Liver (tissue), 9 donors: ENCODE measurements around the gene ITFG1. TPM values are rescaled to one million over a fixed set of nuclear protein-coding genes. Genes with fewer than 3 reads are reported as not detected.
"Not testable (repeated sequence)": the region's sequence is repeated elsewhere in the genome, so short reads cannot be mapped to it uniquely, and the experiment has no call there.

Experiments used
- DNase-seq: peaks from one replicate; pipeline ENCODE4 v3.0.0-alpha.2; 2017; ENCODE audit warnings: low spot score
- H3K27ac ChIP-seq, 2 donors: one replicate each; pipeline ENCODE4 v1.7.0; 2013; ENCODE audit warnings: inconsistent platforms in 2 of 2, low read length in 2 of 2, control low read depth in 1 of 2, low read depth in 1 of 2, mild to moderate bottlenecking in 1 of 2
- H3K27me3 ChIP-seq, 4 donors: one replicate each; pipeline versions ENCODE4 v1.6.1 to v1.7.0; 2013; ENCODE audit warnings: low read length in 3 of 4, inconsistent platforms in 1 of 4, mild to moderate bottlenecking in 1 of 4, moderate library complexity in 1 of 4; ENCODE audit not compliant: control insufficient read depth in 4 of 4, insufficient read depth in 4 of 4
- H3K36me3 ChIP-seq, 4 donors: one replicate each; pipeline versions ENCODE4 v1.6.1 to v1.7.0; 2013; ENCODE audit warnings: low read length in 3 of 4, mild to moderate bottlenecking in 3 of 4, low read depth in 1 of 4, moderate library complexity in 1 of 4; ENCODE audit not compliant: control insufficient read depth in 4 of 4, insufficient read depth in 3 of 4
- H3K4me1 ChIP-seq, 4 donors: one replicate each; pipeline versions ENCODE4 v1.6.1 to v1.7.0; 2013; ENCODE audit warnings: low read length in 3 of 4, mild to moderate bottlenecking in 3 of 4, moderate library complexity in 1 of 4; ENCODE audit not compliant: control insufficient read depth in 4 of 4, insufficient read depth in 4 of 4
- H3K4me3 ChIP-seq, 3 donors: one replicate each; pipeline versions ENCODE4 v1.6.1 to v1.7.0; 2013; ENCODE audit warnings: low read length in 3 of 3, control low read depth in 1 of 3, low read depth in 1 of 3, mild to moderate bottlenecking in 1 of 3
- H3K9ac ChIP-seq, 2 donors: one replicate each; pipeline ENCODE4 v1.7.0; 2013; ENCODE audit warnings: low read length in 2 of 2, mild to moderate bottlenecking in 2 of 2, moderate library complexity in 2 of 2, control low read depth in 1 of 2, low read depth in 1 of 2
- H3K9me3 ChIP-seq, 4 donors: one replicate each; pipeline versions ENCODE4 v1.6.1 to v1.7.0; 2013; ENCODE audit warnings: low read length in 3 of 4; ENCODE audit not compliant: control insufficient read depth in 4 of 4
- ATF3 ChIP-seq: IDR thresholded peaks from 2 replicates; pipeline ENCODE4 v1.6.1; 2016; ENCODE audit warnings: antibody characterized with exemption
- CTCF ChIP-seq: fragments of 150-350 bp; IDR thresholded peaks from 2 replicates; pipeline ENCODE4 v1.5.1; 2017; ENCODE audit warnings: improper control_type of control experiment, low read depth, low read length; ENCODE audit not compliant: missing input control
- EGR1 ChIP-seq, 2 donors: IDR thresholded peaks; 2 replicates each; pipeline ENCODE4 v1.6.1; 2016 to 2018; ENCODE audit warnings: antibody characterized with exemption in 2 of 2, low read depth in 2 of 2
- FOXA1 ChIP-seq: IDR thresholded peaks from 2 replicates; pipeline ENCODE4 v1.6.1; 2016; ENCODE audit warnings: antibody characterized with exemption
- FOXA2 ChIP-seq: IDR thresholded peaks from 2 replicates; pipeline ENCODE4 v1.6.1; 2016; ENCODE audit warnings: antibody characterized with exemption
- GABPA ChIP-seq, 2 donors: IDR thresholded peaks in 1 of 2; conservative IDR thresholded peaks in 1 of 2; 2 replicates each; pipeline ENCODE4 v1.6.1; 2016; ENCODE audit warnings: antibody characterized with exemption in 2 of 2, mild to moderate bottlenecking in 1 of 2, moderate library complexity in 1 of 2
- HNF4A ChIP-seq, 2 donors: conservative IDR thresholded peaks; 2 replicates each; pipeline ENCODE4 v1.6.1; 2016; ENCODE audit warnings: antibody characterized with exemption in 2 of 2, mild to moderate bottlenecking in 2 of 2
- HNF4G ChIP-seq: IDR thresholded peaks from 2 replicates; pipeline ENCODE4 v1.6.1; 2016; ENCODE audit warnings: antibody characterized with exemption
- JUND ChIP-seq, 2 donors: IDR thresholded peaks; 2 replicates each; pipeline ENCODE4 v1.6.1; 2016; ENCODE audit warnings: antibody characterized with exemption in 2 of 2
- NR2F2 ChIP-seq: IDR thresholded peaks from 2 replicates; pipeline ENCODE4 v1.6.1; 2016; ENCODE audit warnings: antibody characterized with exemption
- RAD21 ChIP-seq, 2 donors: IDR thresholded peaks; 2 replicates each; pipeline ENCODE4 v1.6.1; 2016; ENCODE audit warnings: antibody characterized with exemption in 2 of 2, mild to moderate bottlenecking in 2 of 2
- RXRA ChIP-seq, 2 donors: IDR thresholded peaks; 2 replicates each; pipeline ENCODE4 v1.6.1; 2017 to 2018; ENCODE audit warnings: antibody characterized with exemption in 2 of 2, mild to moderate bottlenecking in 1 of 2
- SP1 ChIP-seq: IDR thresholded peaks from 2 replicates; pipeline ENCODE4 v1.6.1; 2018; ENCODE audit warnings: antibody characterized with exemption, mild to moderate bottlenecking
- TAF1 ChIP-seq: conservative IDR thresholded peaks from 2 replicates; pipeline ENCODE4 v1.6.1; 2016; ENCODE audit warnings: antibody characterized with exemption, mild to moderate bottlenecking
- YY1 ChIP-seq: IDR thresholded peaks from 2 replicates; pipeline ENCODE4 v1.6.1; 2016; ENCODE audit warnings: antibody characterized with exemption, mild to moderate bottlenecking
- WGBS: extraction: QIAGEN DNeasy Blood & Tissue Kit; methylation state at CpG from one replicate; pipeline ENCODE4 v1.1.7; 2013; 5-methylcytosine and 5-hydroxymethylcytosine counted together
- polyA plus RNA-seq, 2 donors: library from polyadenylated mRNA; stranded (reverse) in 1 of 2; unstranded in 1 of 2; fragments of 200-250 nt in 1 of 2; fragments of >200 nt in 1 of 2; fragmentation: Nextera tagmentation in 1 of 2; extraction: Ambion mirVana in 1 of 2; gene quantifications; one replicate each; pipeline versions ENCODE4 v1.2.1 to v1.2.3, GENCODE V29; 2013 to 2015
- total RNA-seq, 2 donors: library from RNA; depleted of rRNA; stranded (reverse); fragments of >200 nt; gene quantifications; one replicate each; pipeline ENCODE4 v1.2.3, GENCODE V29; 2014
- TF ChIP-seq, protein P1 (sequence below): IDR thresholded peaks from 2 replicates; pipeline ENCODE4 v1.6.1; 2016; ENCODE audit warnings: antibody characterized with exemption
- TF ChIP-seq, protein P2 (sequence below): IDR thresholded peaks from 2 replicates; pipeline ENCODE4 v1.6.1; 2016; ENCODE audit warnings: antibody characterized with exemption, mild to moderate bottlenecking
- TF ChIP-seq, protein P3 (sequence below): IDR thresholded peaks from 2 replicates; pipeline ENCODE4 v1.6.1; 2016; ENCODE audit warnings: antibody characterized with exemption
- donor health status: healthy.
- donor health status: healthy.
- donor health status: healthy.
- donor health status: healthy.
- donor health status: healthy.

Gene ITFG1
- total and polyA plus RNA-seq, 4 donors = 31.1 to 51.0 (median 36.5) TPM

GRCh38 chr16:47342055-47342454, 118.8 kb downstream of the ITFG1 start:
- no peak for DNase-seq
- 86% methylated on average over 2 of the region's 2 CpGs for WGBS
- Histone ChIP-seq H3K9me3 (peaks cover 0 to 5% (median 2%) of the 10 kb centered on the region in 4 donors), H3K27ac (no peak overlapping the region), H3K36me3 (peaks cover 0 to 9% (median 0%) of the 10 kb centered on the region in 4 donors), H3K27me3 (no peaks in the 10 kb centered on the region), H3K9ac (no peak overlapping the region), H3K4me1 (no peaks in the 10 kb centered on the region), H3K4me3 (no peak overlapping the region)
- TF ChIP-seq HNF4G (no peak), EGR1 (IDR thresholded peaks at IDR 0.05; ENCODE audit: low read depth in 2 of 2) (no peak), RXRA (IDR thresholded peaks at IDR 0.05) (no peak), FOXA2 (no peak), TAF1 (no peak), FOXA1 (no peak), YY1 (no peak), JUND (IDR thresholded peaks at IDR 0.05) (no peak), RAD21 (IDR thresholded peaks at IDR 0.05) (no peak), ATF3 (no peak), NR2F2 (no peak), GABPA (IDR thresholded peaks at IDR 0.05 in 1 of 2, conservative IDR thresholded peaks at IDR 0.05 in 1 of 2) (no peak), CTCF (no peak), HNF4A (conservative IDR thresholded peaks at IDR 0.05) (no peak), SP1 (no peak)
- TF ChIP-seq, protein P1, sequence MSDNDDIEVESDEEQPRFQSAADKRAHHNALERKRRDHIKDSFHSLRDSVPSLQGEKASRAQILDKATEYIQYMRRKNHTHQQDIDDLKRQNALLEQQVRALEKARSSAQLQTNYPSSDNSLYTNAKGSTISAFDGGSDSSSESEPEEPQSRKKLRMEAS = no peak
- TF ChIP-seq, protein P2, sequence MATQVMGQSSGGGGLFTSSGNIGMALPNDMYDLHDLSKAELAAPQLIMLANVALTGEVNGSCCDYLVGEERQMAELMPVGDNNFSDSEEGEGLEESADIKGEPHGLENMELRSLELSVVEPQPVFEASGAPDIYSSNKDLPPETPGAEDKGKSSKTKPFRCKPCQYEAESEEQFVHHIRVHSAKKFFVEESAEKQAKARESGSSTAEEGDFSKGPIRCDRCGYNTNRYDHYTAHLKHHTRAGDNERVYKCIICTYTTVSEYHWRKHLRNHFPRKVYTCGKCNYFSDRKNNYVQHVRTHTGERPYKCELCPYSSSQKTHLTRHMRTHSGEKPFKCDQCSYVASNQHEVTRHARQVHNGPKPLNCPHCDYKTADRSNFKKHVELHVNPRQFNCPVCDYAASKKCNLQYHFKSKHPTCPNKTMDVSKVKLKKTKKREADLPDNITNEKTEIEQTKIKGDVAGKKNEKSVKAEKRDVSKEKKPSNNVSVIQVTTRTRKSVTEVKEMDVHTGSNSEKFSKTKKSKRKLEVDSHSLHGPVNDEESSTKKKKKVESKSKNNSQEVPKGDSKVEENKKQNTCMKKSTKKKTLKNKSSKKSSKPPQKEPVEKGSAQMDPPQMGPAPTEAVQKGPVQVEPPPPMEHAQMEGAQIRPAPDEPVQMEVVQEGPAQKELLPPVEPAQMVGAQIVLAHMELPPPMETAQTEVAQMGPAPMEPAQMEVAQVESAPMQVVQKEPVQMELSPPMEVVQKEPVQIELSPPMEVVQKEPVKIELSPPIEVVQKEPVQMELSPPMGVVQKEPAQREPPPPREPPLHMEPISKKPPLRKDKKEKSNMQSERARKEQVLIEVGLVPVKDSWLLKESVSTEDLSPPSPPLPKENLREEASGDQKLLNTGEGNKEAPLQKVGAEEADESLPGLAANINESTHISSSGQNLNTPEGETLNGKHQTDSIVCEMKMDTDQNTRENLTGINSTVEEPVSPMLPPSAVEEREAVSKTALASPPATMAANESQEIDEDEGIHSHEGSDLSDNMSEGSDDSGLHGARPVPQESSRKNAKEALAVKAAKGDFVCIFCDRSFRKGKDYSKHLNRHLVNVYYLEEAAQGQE = no peak
- TF ChIP-seq, protein P3, sequence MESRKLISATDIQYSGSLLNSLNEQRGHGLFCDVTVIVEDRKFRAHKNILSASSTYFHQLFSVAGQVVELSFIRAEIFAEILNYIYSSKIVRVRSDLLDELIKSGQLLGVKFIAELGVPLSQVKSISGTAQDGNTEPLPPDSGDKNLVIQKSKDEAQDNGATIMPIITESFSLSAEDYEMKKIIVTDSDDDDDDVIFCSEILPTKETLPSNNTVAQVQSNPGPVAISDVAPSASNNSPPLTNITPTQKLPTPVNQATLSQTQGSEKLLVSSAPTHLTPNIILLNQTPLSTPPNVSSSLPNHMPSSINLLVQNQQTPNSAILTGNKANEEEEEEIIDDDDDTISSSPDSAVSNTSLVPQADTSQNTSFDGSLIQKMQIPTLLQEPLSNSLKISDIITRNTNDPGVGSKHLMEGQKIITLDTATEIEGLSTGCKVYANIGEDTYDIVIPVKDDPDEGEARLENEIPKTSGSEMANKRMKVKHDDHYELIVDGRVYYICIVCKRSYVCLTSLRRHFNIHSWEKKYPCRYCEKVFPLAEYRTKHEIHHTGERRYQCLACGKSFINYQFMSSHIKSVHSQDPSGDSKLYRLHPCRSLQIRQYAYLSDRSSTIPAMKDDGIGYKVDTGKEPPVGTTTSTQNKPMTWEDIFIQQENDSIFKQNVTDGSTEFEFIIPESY = no peak

DNA sequence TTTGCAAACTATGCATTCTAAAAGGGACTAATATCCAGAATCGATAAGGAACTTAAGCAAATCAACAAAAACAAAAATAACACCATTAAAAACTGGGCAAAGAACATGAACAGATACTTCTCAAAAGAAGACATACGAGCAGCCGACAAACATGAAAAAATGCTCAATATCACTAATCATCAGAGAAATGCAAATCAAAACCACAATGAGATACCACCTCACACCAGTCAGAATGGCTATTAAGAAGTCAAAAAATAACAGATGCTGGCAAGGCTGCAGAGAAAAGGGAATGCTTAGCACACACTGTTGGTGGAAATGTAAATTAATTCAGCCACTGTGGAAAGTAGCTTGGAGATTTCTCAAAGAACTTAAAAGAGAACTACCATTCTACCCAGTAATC, 130.3 kb downstream of the ITFG1 start:
- H3K4me1 ChIP-seq, H3K9me3 ChIP-seq, H3K4me3 ChIP-seq, H3K27me3 ChIP-seq, H3K36me3 ChIP-seq, DNase-seq, H3K9ac ChIP-seq, H3K27ac ChIP-seq: not testable (repeated sequence)
- WGBS = 94% methylated on average over 3 of the region's 3 CpGs

DNA sequence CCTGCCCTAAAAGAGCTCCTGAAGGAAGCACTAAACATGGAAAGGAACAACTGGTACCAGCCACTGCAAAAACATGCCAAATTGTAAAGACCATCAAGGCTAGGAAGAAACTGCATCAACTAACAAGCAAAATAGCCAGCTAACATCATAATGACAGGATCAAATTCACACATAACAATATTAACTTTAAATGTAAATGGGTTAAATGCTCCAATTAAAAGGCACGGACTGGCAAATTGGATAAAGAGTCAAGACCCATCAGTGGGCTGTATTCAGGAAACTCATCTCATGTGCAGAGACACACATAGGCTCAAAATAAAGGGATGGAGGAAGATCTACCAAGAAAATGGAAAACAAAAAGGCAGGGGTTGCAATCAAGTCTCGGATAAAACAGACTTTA, 136.6 kb downstream of the ITFG1 start:
- H3K36me3 ChIP-seq, H3K4me1 ChIP-seq, H3K27me3 ChIP-seq, H3K9ac ChIP-seq, H3K4me3 ChIP-seq, DNase-seq, H3K27ac ChIP-seq, H3K9me3 ChIP-seq: not testable (repeated sequence)
- 93% methylated on average over 2 of the region's 2 CpGs for WGBS
